K562 (cell line): ENCODE results near the gene SAP25. TPM values are rescaled to one million over a fixed set of nuclear protein-coding genes. Genes with fewer than 3 reads are reported as not detected.

ENCODE experiments used
- ASH1L ChIP-seq: fragments of 450-650 bp; IDR thresholded peaks from 2 replicates; pipeline ENCODE4 v1.6.1; 2018; ENCODE audit warnings: borderline replicate concordance, mild to moderate bottlenecking, low read depth; ENCODE audit not compliant: partially characterized antibody
- CAMTA2 ChIP-seq: fragments of 250-450 bp; sonication (Bioruptor Pico); conservative IDR thresholded peaks from 2 replicates; pipeline ENCODE4 v1.5.1; 2022
- E2F6 ChIP-seq, 2 experiments: IDR thresholded peaks; 2 replicates each; pipeline ENCODE4 v1.6.1; 2011; ENCODE audit warnings: borderline replicate concordance in 1 of 2, control low read depth in 1 of 2, low read depth in 1 of 2, low read length in 1 of 2, mild to moderate bottlenecking in 1 of 2, mixed read lengths in 1 of 2, moderate library complexity in 1 of 2; ENCODE audit not compliant: insufficient read depth in 1 of 2, insufficient read length in 1 of 2, poor library complexity in 1 of 2, severe bottlenecking in 1 of 2; ENCODE audit errors: extremely low read depth in 1 of 2
- EGR1 ChIP-seq: fragments of 450-650 bp; conservative IDR thresholded peaks from 2 replicates; pipeline ENCODE4 v1.6.1; 2017; ENCODE audit warnings: mild to moderate bottlenecking
- ELK3 ChIP-seq: fragments of 450-650 bp; formaldehyde crosslinking; IDR thresholded peaks from 2 replicates; pipeline ENCODE4 v1.4.0; 2020; ENCODE audit warnings: mild to moderate bottlenecking
- EP400 ChIP-seq: fragments of 450-650 bp; IDR thresholded peaks from 2 replicates; pipeline ENCODE4 v1.6.1; 2017; ENCODE audit warnings: antibody characterized with exemption, mild to moderate bottlenecking, moderate library complexity
- HDAC1 ChIP-seq, 2 experiments: fragments of 450-650 bp; IDR thresholded peaks; 2 replicates each; pipeline ENCODE4 v1.6.1; 2016 to 2017; ENCODE audit warnings: inconsistent platforms in 1 of 2, mild to moderate bottlenecking in 1 of 2, moderate library complexity in 1 of 2
- HDAC3 ChIP-seq: fragments of 450-650 bp; IDR thresholded peaks from 2 replicates; pipeline ENCODE4 v1.6.1; 2018; ENCODE audit warnings: borderline replicate concordance, mild to moderate bottlenecking, moderate library complexity; ENCODE audit not compliant: partially characterized antibody
- HDGF ChIP-seq: fragments of 450-650 bp; IDR thresholded peaks from 2 replicates; pipeline ENCODE4 v1.6.1; 2016
- HNRNPLL ChIP-seq: fragments of 200-400 bp; formaldehyde crosslinking; IDR thresholded peaks from 2 replicates; pipeline ENCODE4 v1.6.1; 2017; ENCODE audit warnings: low read length, low read depth, mild to moderate bottlenecking; ENCODE audit not compliant: poor library complexity, severe bottlenecking
- NR3C1 ChIP-seq: sonication (generic); formaldehyde crosslinking; IDR thresholded peaks from 2 replicates; pipeline ENCODE4 v1.8.1; 2022; ENCODE audit warnings: missing genetic modification reagents
- PRDM10 ChIP-seq: fragments of 450-650 bp; IDR thresholded peaks from 2 replicates; pipeline ENCODE4 v1.6.1; 2018; ENCODE audit not compliant: partially characterized antibody
- PRMT5 ChIP-seq: sonication (generic); formaldehyde crosslinking; IDR thresholded peaks from 2 replicates; pipeline ENCODE4 v1.5.0; 2020; ENCODE audit warnings: missing genetic modification reagents
- RUNX1 ChIP-seq: sonication (generic); IDR thresholded peaks from 2 replicates; pipeline ENCODE4 v1.6.1; 2016; ENCODE audit warnings: antibody characterized with exemption, low read depth
- SIN3A ChIP-seq, 2 experiments: fragments of 150-350 bp in 1 of 2; IDR thresholded peaks; 2 replicates each; pipeline ENCODE4 v1.6.1; 2011 to 2016; ENCODE audit warnings: borderline replicate concordance in 2 of 2, low read depth in 2 of 2, low read length in 2 of 2, mild to moderate bottlenecking in 2 of 2, moderate library complexity in 2 of 2; ENCODE audit not compliant: control insufficient read depth in 1 of 2
- SMAD4 ChIP-seq: fragments of 250-450 bp; sonication (Bioruptor Pico); conservative IDR thresholded peaks from 2 replicates; pipeline ENCODE4 v1.8.0; 2021; ENCODE audit warnings: inconsistent platforms, mild to moderate bottlenecking, moderate library complexity
- SNAPC5 ChIP-seq: fragments of 250-450 bp; sonication (Bioruptor Pico); IDR thresholded peaks from 2 replicates; pipeline ENCODE4 v1.8.0; 2021; ENCODE audit warnings: moderate library complexity, mild to moderate bottlenecking, inconsistent platforms
- TCF15 ChIP-seq: fragments of 250-450 bp; sonication (Bioruptor Pico); IDR thresholded peaks from 2 replicates; pipeline ENCODE4 v1.8.0; 2022; ENCODE audit warnings: moderate library complexity, mild to moderate bottlenecking, inconsistent platforms
- USF1 ChIP-seq: sonication (generic); formaldehyde crosslinking; IDR thresholded peaks from 2 replicates; pipeline ENCODE4 v1.9.0; 2022; ENCODE audit warnings: mild to moderate bottlenecking, missing genetic modification reagents
- ZNF217 ChIP-seq: sonication (generic); formaldehyde crosslinking; IDR thresholded peaks from 2 replicates; pipeline ENCODE4 v1.8.0; 2022; ENCODE audit warnings: mild to moderate bottlenecking, missing genetic modification reagents
- polyA plus RNA-seq, 8 experiments: library from polyadenylated mRNA; depleted of rRNA in 4 of 8; stranded (reverse) in 5 of 8; unstranded in 3 of 8; fragments of >200 nt; fragmentation: Nextera tagmentation in 2 of 8; fragmentation: Illumina TruSeq in 1 of 8; extraction: Ambion mirVana in 2 of 8; extraction: Trizol in 1 of 8; gene quantifications; 2 replicates each; pipeline versions ENCODE4 v1.2.1 to v1.2.3, GENCODE V29; 2011 to 2014; ENCODE audit warnings: inconsistent platforms in 1 of 8, missing spikeins in 1 of 8
- total RNA-seq, 7 experiments: library from RNA; depleted of rRNA in 6 of 7; stranded (reverse); fragments of >200 nt in 6 of 7; fragmentation: Illumina TruSeq in 2 of 7; extraction: Trizol in 2 of 7; gene quantifications; 2 replicates each; pipeline versions ENCODE4 v1.2.1 to v1.2.3, GENCODE V29; 2011 to 2021; ENCODE audit warnings: low replicate concordance in 1 of 7

SAP25 gene
- total and polyA plus RNA-seq, 9 of the 15 experiments (the other 6 are each of a cell fraction or from before 2014, with no cell fraction given), result 0.13 to 5.3 (median 0.78) TPM; not detected in 1

- TF ChIP-seq ELK3 (CRISPR knock-in tag), result no peak
- peak; percentile 90 for TF ChIP-seq ASH1L
- peak; percentile 58 for TF ChIP-seq SMAD4
- no peak for TF ChIP-seq SNAPC5 (CRISPR knock-in tag)
- no peak for TF ChIP-seq PRDM10
- peak; percentile 100 for TF ChIP-seq EGR1
- no peak for TF ChIP-seq HDAC3
- 0 out of 2 replicates have a peak, but pooled peaks have one; percentile 41 for TF ChIP-seq HDGF
- peak; percentile 93 to 94; a peak in 3 of 4 replicates for TF ChIP-seq SIN3A (IDR thresholded peaks at IDR 0.05; ENCODE audit: borderline replicate concordance in 2 of 2, control insufficient read depth in 1 of 2, low read depth in 2 of 2, low read length in 2 of 2)
- no peak for TF ChIP-seq CAMTA2 (CRISPR knock-in tag)
- peak in 1 of 2 experiments; percentile 99; a peak in 2 of 4 replicates for TF ChIP-seq HDAC1 (IDR thresholded peaks at IDR 0.05)
- TF ChIP-seq HNRNPLL, result peak; percentile 81
- TF ChIP-seq EP400, result peak; percentile 93
- TF ChIP-seq E2F6 (IDR thresholded peaks at IDR 0.05; ENCODE audit: borderline replicate concordance in 1 of 2, extremely low read depth in 1 of 2, insufficient read depth in 1 of 2, insufficient read length in 1 of 2, low read depth in 1 of 2, low read length in 1 of 2, poor library complexity in 1 of 2, severe bottlenecking in 1 of 2), result peak; percentile 76 to 88
- TF ChIP-seq PRMT5 (CRISPR knock-in tag), result no peak
- TF ChIP-seq ZNF217 (CRISPR knock-in tag), result no peak
- TF ChIP-seq USF1, result peak; percentile 70
- TF ChIP-seq TCF15 (CRISPR knock-in tag), result no peak
- no peak for TF ChIP-seq NR3C1 (CRISPR knock-in tag)
- TF ChIP-seq RUNX1, result no peak
Observed at GRCh38 chr7:100538654-100539435, 34.9 kb downstream of the SAP25 start, which contains the start of gene AGFG2 (continued).
